Activated B cell treated with CpG ODN at 0.5 μM for 24 hours (primary cell): ENCODE data around the gene EPS8L3. TPM values are rescaled to one million over a fixed set of nuclear protein-coding genes. Genes with fewer than 3 reads are reported as not detected.

ENCODE experiments used
- ATAC-seq: fragments of 200-7000 bp; cut with Tn5 transposase; one replicate; pipeline ENCODE4 v1.10.0; 2021; ENCODE audit warnings: low read depth, mild to moderate bottlenecking, moderate library complexity
- CTCF ChIA-PET: fragments of 350-600 bp; sonication (Branson Sonifier 250); formaldehyde crosslinking; loops from one replicate; lab custom pipeline; 2021; ENCODE audit warnings: antibody characterized with exemption; lab: Charles Lee
- POLR2A ChIA-PET: fragments of 350-600 bp; sonication (Branson Sonifier 250); formaldehyde crosslinking; loops from one replicate; lab custom pipeline; 2021; ENCODE audit warnings: antibody characterized with exemption; lab: Charles Lee
- DNase-seq: peaks from one replicate; pipeline ENCODE4 v3.0.0; 2022
- H3K27ac Mint-ChIP-seq: one replicate; pipeline ENCODE4 v1.8.0; 2020; ENCODE audit warnings: mixed read lengths
- H3K27me3 Mint-ChIP-seq: one replicate; pipeline ENCODE4 v1.8.0; 2021; ENCODE audit warnings: mixed read lengths
- H3K36me3 Mint-ChIP-seq: one replicate; pipeline ENCODE4 v1.8.0; 2021; ENCODE audit warnings: low read depth, mixed read lengths
- H3K4me1 Mint-ChIP-seq: one replicate; pipeline ENCODE4 v1.8.0; 2021; ENCODE audit warnings: mixed read lengths
- H3K4me3 Mint-ChIP-seq: one replicate; pipeline ENCODE4 v1.8.0; 2020; ENCODE audit warnings: mild to moderate bottlenecking, mixed read lengths
- H3K9me3 Mint-ChIP-seq: one replicate; pipeline ENCODE4 v1.8.0; 2020; ENCODE audit warnings: mixed read lengths
- CTCF ChIP-seq: fragments of 200-600 bp; IDR thresholded peaks from one replicate; pipeline ENCODE4 v1.8.0; 2022; ENCODE audit warnings: antibody characterized with exemption, mild to moderate bottlenecking
- intact Hi-C: fragments of 100-400 bp; cut with micrococcal nuclease; formaldehyde crosslinking; loops from one replicate; pipeline ENCODE4 v1.15.1; 2024
- total RNA-seq: library from RNA; stranded (reverse); gene quantifications from 2 replicates; pipeline ENCODE4 v1.2.3, GENCODE V29; 2022

Gene EPS8L3
- total RNA-seq, 1 donor from 2014 or later: not detected

- Mint-ChIP-seq H3K4me1 (peaks cover 5% of the 10 kb centered on the region), H3K36me3 (no peaks in the 10 kb centered on the region), H3K27ac (no peak overlapping the region), H3K9me3 (no peaks in the 10 kb centered on the region), H3K4me3 (no peak overlapping the region), H3K27me3 (peaks cover 1% of the 10 kb centered on the region)
- TF ChIP-seq CTCF: no peak
- CTCF ChIA-PET: interaction anchor here (1.3 to 2.3 kb wide), 2 partner anchors 9 to 198 kb away, joined by 3 to 10 read pairs; partner anchors contain the start of gene AHCYL1
- POLR2A ChIA-PET: no interaction called here
- DNase-seq (no peak), ATAC-seq (no peak)
- intact Hi-C loops: no loop called here
Observed at GRCh38 chr1:109786531-109787021, 22.9 kb upstream of the EPS8L3 start.

- no peak for TF ChIP-seq CTCF
- no peak for DNase-seq
- ChIA-PET POLR2A (no interaction called here), CTCF (interaction anchor here (1.3 to 14.9 kb wide), 3 partner anchors 9 to 198 kb away, joined by 3 to 379 read pairs (median 10); partner anchors contain the start of gene AHCYL1)
- H3K9me3 Mint-ChIP-seq: no peaks in the 10 kb centered on the region
- intact Hi-C loops: no loop called here
- peaks cover 5% of the 10 kb centered on the region for H3K4me1 Mint-ChIP-seq
- no peaks in the 10 kb centered on the region for H3K36me3 Mint-ChIP-seq
- ATAC-seq: no peak
- H3K27ac Mint-ChIP-seq: no peak overlapping the region
- H3K27me3 Mint-ChIP-seq: no peaks in the 10 kb centered on the region
- H3K4me3 Mint-ChIP-seq: no peak overlapping the region
Observed at GRCh38 chr1:109786112-109786480, 22.4 kb upstream of the EPS8L3 start.

- CTCF ChIA-PET: interaction anchor here (1.2 to 14.9 kb wide), 3 partner anchors 8 to 198 kb away, joined by 3 to 379 read pairs (median 4); partner anchors contain the start of gene AHCYL1
- DNase-seq (no peak), ATAC-seq (no peak)
- no peaks in the 10 kb centered on the region for H3K36me3 Mint-ChIP-seq
- H3K4me3 Mint-ChIP-seq: no peak overlapping the region
- H3K4me1 Mint-ChIP-seq: peaks cover 3% of the 10 kb centered on the region
- intact Hi-C loops: no loop called here
- H3K9me3 Mint-ChIP-seq: peaks cover 5% of the 10 kb centered on the region
- no peak for TF ChIP-seq CTCF
- POLR2A ChIA-PET: no interaction called here
- no peaks in the 10 kb centered on the region for H3K27me3 Mint-ChIP-seq
- no peak overlapping the region for H3K27ac Mint-ChIP-seq
Observed at GRCh38 chr1:109785446-109786111, 21.9 kb upstream of the EPS8L3 start.

GRCh38 chr1:109784551-109785252, 21.0 kb upstream of the EPS8L3 start:
- Mint-ChIP-seq H3K9me3 (peaks cover 7% of the 10 kb centered on the region), H3K27ac (no peak overlapping the region), H3K4me3 (no peak overlapping the region), H3K36me3 (no peaks in the 10 kb centered on the region), H3K4me1 (peaks cover 3% of the 10 kb centered on the region), H3K27me3 (no peaks in the 10 kb centered on the region)
- ChIA-PET POLR2A (no interaction called here), CTCF (interaction anchor here (0.7 to 14.9 kb wide), 3 partner anchors 8 to 227 kb away, joined by 3 to 379 read pairs (median 4); partner anchors contain the start of gene AHCYL1)
- no peak for ATAC-seq
- no peak for DNase-seq
- TF ChIP-seq CTCF: no peak
- intact Hi-C loops: no loop called here

- Mint-ChIP-seq H3K4me3 (no peak overlapping the region), H3K9me3 (peaks cover 7% of the 10 kb centered on the region), H3K4me1 (no peaks in the 10 kb centered on the region), H3K27me3 (no peaks in the 10 kb centered on the region), H3K36me3 (no peaks in the 10 kb centered on the region), H3K27ac (no peak overlapping the region)
- ChIA-PET CTCF (interaction anchor here (14.9 kb wide), 1 partner anchor 200 kb away, joined by 379 read pairs; the partner anchor contains the start of gene AHCYL1), POLR2A (no interaction called here)
- DNase-seq (no peak), ATAC-seq (no peak)
- intact Hi-C loops: no loop called here
- TF ChIP-seq CTCF: no peak
Observed at GRCh38 chr1:109783436-109783835, 19.7 kb upstream of the EPS8L3 start.
